Gastrocnemius medialis (tissue), 4 donors: ENCODE data around the gene TBX18. TPM values are rescaled to one million over a fixed set of nuclear protein-coding genes. Genes with fewer than 3 reads are reported as not detected.

ENCODE experiments used
- ATAC-seq, 2 donors: fragments of 150-250 bp; one replicate each; pipeline ENCODE4 v1.9.1; 2016
- DNase-seq, 2 donors: peaks; one replicate each; pipeline ENCODE4 v3.0.0-alpha.2; 2019
- H3K27ac ChIP-seq, 4 donors: fragments of 200-600 bp; sonication (generic); 1 replicate in 1 of 4; 2 replicates in 3 of 4; pipeline ENCODE4 v1.5.1; 2016 to 2018; ENCODE audit warnings: mild to moderate bottlenecking in 2 of 4, moderate library complexity in 1 of 4
- H3K27me3 ChIP-seq, 3 donors: fragments of 200-600 bp; sonication (generic) in 2 of 3; 1 replicate in 1 of 3; 2 replicates in 2 of 3; pipeline versions ENCODE4 v1.5.1 to v1.6.0; 2016 to 2019; ENCODE audit warnings: mild to moderate bottlenecking in 1 of 3, moderate library complexity in 1 of 3
- H3K36me3 ChIP-seq, 2 donors: fragments of 200-600 bp; sonication (generic) in 1 of 2; one replicate each; pipeline ENCODE4 v1.5.1; 2017 to 2018
- H3K4me1 ChIP-seq, 2 donors: fragments of 200-600 bp; sonication (generic) in 1 of 2; one replicate each; pipeline ENCODE4 v1.5.1; 2016 to 2017; ENCODE audit warnings: mild to moderate bottlenecking in 2 of 2
- H3K4me3 ChIP-seq, 4 donors: fragments of 200-600 bp; sonication (generic) in 3 of 4; 1 replicate in 1 of 4; 2 replicates in 3 of 4; pipeline ENCODE4 v1.5.1; 2016 to 2019; ENCODE audit warnings: mild to moderate bottlenecking in 2 of 4
- H3K9me3 ChIP-seq, 3 donors: fragments of 200-600 bp; sonication (generic) in 2 of 3; 1 replicate in 1 of 3; 2 replicates in 2 of 3; pipeline ENCODE4 v1.5.1; 2016 to 2019
- POLR2A ChIP-seq, 2 donors: fragments of 450-650 bp; IDR thresholded peaks; one replicate each; pipeline ENCODE4 v1.6.1; 2017; ENCODE audit warnings: antibody characterized with exemption in 2 of 2, mild to moderate bottlenecking in 2 of 2, moderate library complexity in 2 of 2
- in situ Hi-C, 4 donors: fragments of 200-750 bp; cut with MboI; loops; one replicate each; pipeline versions ENCODE4 v1.15.0 to v1.8.0; 2017; ENCODE audit warnings: low sequenced_read_pairs in 4 of 4
- intact Hi-C: fragments of 100-400 bp; cut with DNase I; formaldehyde crosslinking; loops from one replicate; pipeline ENCODE4 v1.15.1; 2023; ENCODE audit warnings: low total_unique reads
- total RNA-seq, 4 donors: library from RNA; depleted of rRNA; stranded (reverse); fragments of >200 nt; gene quantifications; one replicate each; pipeline versions ENCODE4 v1.1.0 to v1.2.3, GENCODE V29; 2016
- TF ChIP-seq, protein P1 (sequence below), 5 experiments: fragments of 450-650 bp in 3 of 5; fragments of 200-600 bp in 2 of 5; sonication (generic) in 2 of 5; IDR thresholded peaks in 4 of 5; conservative IDR thresholded peaks in 1 of 5; 1 replicate in 4 of 5; 2 replicates in 1 of 5; pipeline ENCODE4 v1.5.1; 2016 to 2019; ENCODE audit warnings: antibody characterized with exemption in 5 of 5, mild to moderate bottlenecking in 3 of 5, moderate library complexity in 3 of 5

TBX18 gene
- total RNA-seq, 4 donors from 2014 or later, result 1.0 to 1.7 (median 1.3) TPM

GRCh38 chr6:84774985-84775284, 10.5 kb upstream of the TBX18 start:
- Histone ChIP-seq H3K4me1 (peaks cover 0 to 7% of the 10 kb centered on the region in 2 donors), H3K9me3 (no peaks in the 10 kb centered on the region), H3K27me3 (peaks cover 52 to 66% (median 62%) of the 10 kb centered on the region in 3 donors), H3K27ac (no peak overlapping the region), H3K4me3 (peak overlapping the region in 2 of 4 donors; percentile 48 to 53), H3K36me3 (no peaks in the 10 kb centered on the region)
- DNase-seq, result no peak
- peak in 1 of 2 donors; percentile 8 for ATAC-seq
- intact Hi-C loops, result loop anchor here (10.0 kb wide), 1 partner anchor 890 kb away; no protein-coding TSS in a partner anchor
- TF ChIP-seq, protein P1, sequence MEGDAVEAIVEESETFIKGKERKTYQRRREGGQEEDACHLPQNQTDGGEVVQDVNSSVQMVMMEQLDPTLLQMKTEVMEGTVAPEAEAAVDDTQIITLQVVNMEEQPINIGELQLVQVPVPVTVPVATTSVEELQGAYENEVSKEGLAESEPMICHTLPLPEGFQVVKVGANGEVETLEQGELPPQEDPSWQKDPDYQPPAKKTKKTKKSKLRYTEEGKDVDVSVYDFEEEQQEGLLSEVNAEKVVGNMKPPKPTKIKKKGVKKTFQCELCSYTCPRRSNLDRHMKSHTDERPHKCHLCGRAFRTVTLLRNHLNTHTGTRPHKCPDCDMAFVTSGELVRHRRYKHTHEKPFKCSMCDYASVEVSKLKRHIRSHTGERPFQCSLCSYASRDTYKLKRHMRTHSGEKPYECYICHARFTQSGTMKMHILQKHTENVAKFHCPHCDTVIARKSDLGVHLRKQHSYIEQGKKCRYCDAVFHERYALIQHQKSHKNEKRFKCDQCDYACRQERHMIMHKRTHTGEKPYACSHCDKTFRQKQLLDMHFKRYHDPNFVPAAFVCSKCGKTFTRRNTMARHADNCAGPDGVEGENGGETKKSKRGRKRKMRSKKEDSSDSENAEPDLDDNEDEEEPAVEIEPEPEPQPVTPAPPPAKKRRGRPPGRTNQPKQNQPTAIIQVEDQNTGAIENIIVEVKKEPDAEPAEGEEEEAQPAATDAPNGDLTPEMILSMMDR (IDR thresholded peaks at IDR 0.05 in 4 of 5, conservative IDR thresholded peaks at IDR 0.05 in 1 of 5), result no peak
- no peak for TF ChIP-seq POLR2A (IDR thresholded peaks at IDR 0.05)
- in situ Hi-C loops, result no loop called here

- TF ChIP-seq, protein P1 (IDR thresholded peaks at IDR 0.05 in 4 of 5, conservative IDR thresholded peaks at IDR 0.05 in 1 of 5), result peak in 1 of 5 experiments; percentile 43
- TF ChIP-seq POLR2A (IDR thresholded peaks at IDR 0.05), result no peak
Measured at GRCh38 chr6:84774157-84774984, 10.0 kb upstream of the TBX18 start.

GRCh38 chr6:84773431-84774156, 9.2 kb upstream of the TBX18 start:
- Histone ChIP-seq H3K4me3 (peak overlapping the region; percentile 48 to 57 (median 51)), H3K4me1 (peaks cover 0 to 7% of the 10 kb centered on the region in 2 donors), H3K9me3 (no peaks in the 10 kb centered on the region), H3K36me3 (no peaks in the 10 kb centered on the region), H3K27me3 (peaks cover 52 to 78% (median 70%) of the 10 kb centered on the region in 3 donors), H3K27ac (peak overlapping the region in 3 of 4 donors; percentile 41 to 49 (median 47))
- DNase-seq, result no peak
- peak; percentile 41 to 60 for ATAC-seq
- TF ChIP-seq, protein P1 (IDR thresholded peaks at IDR 0.05 in 4 of 5, conservative IDR thresholded peaks at IDR 0.05 in 1 of 5), result no peak
- no peak for TF ChIP-seq POLR2A (IDR thresholded peaks at IDR 0.05)
- in situ Hi-C loops (no loop called here), intact Hi-C loops (loop anchor here (10.0 kb wide), 1 partner anchor 889 kb away; no protein-coding TSS in a partner anchor)

More at GRCh38 chr6:84774157-84774984, 10.0 kb upstream of the TBX18 start:
- Histone ChIP-seq H3K4me3 (peak overlapping the region; percentile 48 to 57 (median 51)), H3K27ac (peak overlapping the region in 3 of 4 donors; percentile 41 to 49 (median 47)), H3K9me3 (no peaks in the 10 kb centered on the region), H3K36me3 (no peaks in the 10 kb centered on the region), H3K27me3 (peaks cover 52 to 72% (median 65%) of the 10 kb centered on the region in 3 donors), H3K4me1 (peaks cover 0 to 7% of the 10 kb centered on the region in 2 donors)
- in situ Hi-C loops (no loop called here), intact Hi-C loops (loop anchor here (10.0 kb wide), 1 partner anchor 890 kb away; no protein-coding TSS in a partner anchor)
- DNase-seq (peak in 1 of 2 donors; percentile 13), ATAC-seq (peak; percentile 21 to 29)

GRCh38 chr6:84773133-84773430, 8.7 kb upstream of the TBX18 start:
- Histone ChIP-seq H3K27ac (peak overlapping the region in 1 of 4 donors; percentile 47), H3K27me3 (peaks cover 57 to 82% (median 75%) of the 10 kb centered on the region in 3 donors), H3K4me3 (peak overlapping the region; percentile 48 to 57 (median 51)), H3K9me3 (no peaks in the 10 kb centered on the region), H3K36me3 (no peaks in the 10 kb centered on the region), H3K4me1 (peaks cover 0 to 7% of the 10 kb centered on the region in 2 donors)
- in situ Hi-C loops, result no loop called here
- intact Hi-C loops, result loop anchor here (10.0 kb wide), 1 partner anchor 888 kb away; no protein-coding TSS in a partner anchor
- TF ChIP-seq POLR2A (IDR thresholded peaks at IDR 0.05), result no peak
- TF ChIP-seq, protein P1 (IDR thresholded peaks at IDR 0.05 in 4 of 5, conservative IDR thresholded peaks at IDR 0.05 in 1 of 5), result no peak
- no peak for ATAC-seq
- DNase-seq, result no peak
